H9 (cell line): ENCODE data around the gene KRTAP12-3. TPM values are rescaled to one million over a fixed set of nuclear protein-coding genes. Genes with fewer than 3 reads are reported as not detected.
A peak's percentile ranks its signal among the peaks of the same experiment; 100 is the strongest.
"Not testable (repeated sequence)": the region's sequence is repeated elsewhere in the genome, so short reads cannot be mapped to it uniquely, and the experiment has no call there.

Source experiments
- DNase-seq: peaks from one replicate; pipeline ENCODE4 v3.0.0-alpha.2; 2017
- H2AFZ ChIP-seq: one replicate; pipeline ENCODE4 v1.6.1; 2013; ENCODE audit warnings: mild to moderate bottlenecking, low read length, control low read depth, moderate library complexity
- H2AK5ac ChIP-seq: 2 replicates; pipeline ENCODE4 v1.6.1; 2013; ENCODE audit warnings: low read length, control low read depth, mixed read lengths; ENCODE audit not compliant: insufficient read length
- H2BK120ac ChIP-seq: one replicate; pipeline ENCODE4 v1.6.1; 2013; ENCODE audit warnings: low read depth, mild to moderate bottlenecking, low read length, control low read depth, inconsistent platforms; ENCODE audit not compliant: poor library complexity, severe bottlenecking
- H2BK12ac ChIP-seq: 2 replicates; pipeline ENCODE4 v1.6.1; 2013; ENCODE audit warnings: low read length, control low read depth, mixed read lengths, low read depth; ENCODE audit not compliant: insufficient read length
- H2BK15ac ChIP-seq: 2 replicates; pipeline ENCODE4 v1.6.1; 2013; ENCODE audit warnings: low read depth, low read length, control low read depth
- H2BK20ac ChIP-seq: one replicate; pipeline ENCODE4 v1.6.1; 2013; ENCODE audit warnings: low read depth, mild to moderate bottlenecking, low read length, control low read depth, inconsistent platforms; ENCODE audit not compliant: poor library complexity, severe bottlenecking
- H2BK5ac ChIP-seq: 2 replicates; pipeline ENCODE4 v1.6.1; 2013; ENCODE audit warnings: low read length, control low read depth, mixed read lengths; ENCODE audit not compliant: insufficient read length
- H3K14ac ChIP-seq: 2 replicates; pipeline ENCODE4 v1.6.1; 2013; ENCODE audit warnings: low read length, control low read depth; ENCODE audit not compliant: insufficient read depth
- H3K18ac ChIP-seq: 2 replicates; pipeline ENCODE4 v1.6.1; 2013; ENCODE audit warnings: low read depth, mild to moderate bottlenecking, mixed read lengths, low read length, control low read depth; ENCODE audit not compliant: insufficient read length
- H3K23ac ChIP-seq: 2 replicates; pipeline ENCODE4 v1.6.1; 2013; ENCODE audit warnings: low read length, control low read depth, mixed read lengths, low read depth; ENCODE audit not compliant: insufficient read length
- H3K23me2 ChIP-seq: 2 replicates; pipeline ENCODE4 v1.6.1; 2013; ENCODE audit warnings: low read depth, mild to moderate bottlenecking, mixed read lengths, low read length, control low read depth; ENCODE audit not compliant: insufficient read length, poor library complexity, severe bottlenecking
- H3K27ac ChIP-seq: 2 replicates; pipeline ENCODE4 v1.5.1; 2013; ENCODE audit warnings: low read length, control low read depth, mixed read lengths, low read depth; ENCODE audit not compliant: insufficient read length
- H3K27me3 ChIP-seq: 2 replicates; pipeline ENCODE4 v1.6.1; 2013; ENCODE audit warnings: low read length, control low read depth, inconsistent platforms; ENCODE audit not compliant: insufficient read depth
- H3K4ac ChIP-seq: 2 replicates; pipeline ENCODE4 v1.6.1; 2013; ENCODE audit warnings: low read depth, mild to moderate bottlenecking, control low read depth, inconsistent platforms, low read length, moderate library complexity
- H3K4me1 ChIP-seq: 2 replicates; pipeline ENCODE4 v1.6.1; 2013; ENCODE audit warnings: low read length, control low read depth, inconsistent platforms; ENCODE audit not compliant: insufficient read depth
- H3K4me2 ChIP-seq: 2 replicates; pipeline ENCODE4 v1.6.1; 2013; ENCODE audit warnings: low read length, control low read depth, mixed read lengths; ENCODE audit not compliant: insufficient read length, insufficient read depth
- H3K56ac ChIP-seq: 2 replicates; pipeline ENCODE4 v1.6.1; 2013; ENCODE audit warnings: low read depth, mild to moderate bottlenecking, mixed read lengths, low read length, control low read depth; ENCODE audit not compliant: insufficient read length
- H3K79me1 ChIP-seq: 2 replicates; pipeline ENCODE4 v1.6.1; 2013; ENCODE audit warnings: low read depth, mild to moderate bottlenecking, moderate library complexity, low read length, control low read depth, inconsistent platforms; ENCODE audit not compliant: insufficient read depth, poor library complexity, severe bottlenecking
- H3K79me2 ChIP-seq: 2 replicates; pipeline ENCODE4 v1.6.1; 2013; ENCODE audit warnings: low read length, control low read depth, inconsistent platforms; ENCODE audit not compliant: insufficient read depth
- H3K9ac ChIP-seq: 2 replicates; pipeline ENCODE4 v1.6.1; 2013; ENCODE audit warnings: low read length, control low read depth, mixed read lengths; ENCODE audit not compliant: insufficient read length; ENCODE audit errors: extremely low read depth
- H3K9me3 ChIP-seq: one replicate; pipeline ENCODE4 v1.6.1; 2013; ENCODE audit warnings: low read depth, low read length, inconsistent platforms; ENCODE audit not compliant: control insufficient read depth
- H3T11ph ChIP-seq: one replicate; pipeline ENCODE4 v1.6.1; 2013; ENCODE audit warnings: mild to moderate bottlenecking, low read length, control low read depth, inconsistent platforms
- H4K20me1 ChIP-seq: one replicate; pipeline ENCODE4 v1.6.1; 2013; ENCODE audit not compliant: control insufficient read depth, insufficient read length, insufficient read depth
- H4K5ac ChIP-seq: 2 replicates; pipeline ENCODE4 v1.6.1; 2013; ENCODE audit warnings: low read depth, mild to moderate bottlenecking, mixed read lengths, low read length, control low read depth; ENCODE audit not compliant: insufficient read length
- H4K8ac ChIP-seq: replicated peaks from 2 replicates; pipeline ENCODE4 v1.6.1; 2013; ENCODE audit warnings: low read length, control low read depth, mixed read lengths, low read depth; ENCODE audit not compliant: insufficient read length
- H4K91ac ChIP-seq: 2 replicates; pipeline ENCODE4 v1.6.1; 2013; ENCODE audit warnings: low read depth, mild to moderate bottlenecking, moderate library complexity, mixed read lengths, low read length, control low read depth; ENCODE audit not compliant: insufficient read length
- H3K27ac Mint-ChIP-seq, 3 experiments: 2 replicates in 2 of 3; 3 replicates in 1 of 3; pipeline ENCODE4 v1.8.0; 2020 to 2021; ENCODE audit warnings: mixed read lengths in 3 of 3, mild to moderate bottlenecking in 1 of 3, moderate library complexity in 1 of 3
- H3K27me3 Mint-ChIP-seq: 2 replicates; pipeline ENCODE4 v1.8.0; 2021; ENCODE audit warnings: low read depth, mild to moderate bottlenecking, moderate library complexity, mixed read lengths
- H3K36me3 Mint-ChIP-seq, 3 experiments: 2 replicates in 2 of 3; 3 replicates in 1 of 3; pipeline ENCODE4 v1.8.0; 2020 to 2021; ENCODE audit warnings: low read depth in 3 of 3, mixed read lengths in 3 of 3; ENCODE audit not compliant: insufficient read depth in 1 of 3
- H3K4me1 Mint-ChIP-seq, 2 experiments: 2 replicates each; pipeline ENCODE4 v1.8.0; 2020; ENCODE audit warnings: mixed read lengths in 2 of 2
- H3K4me3 Mint-ChIP-seq, 2 experiments: 2 replicates in 1 of 2; 3 replicates in 1 of 2; pipeline ENCODE4 v1.8.0; 2020 to 2021; ENCODE audit warnings: mild to moderate bottlenecking in 2 of 2, mixed read lengths in 2 of 2, moderate library complexity in 1 of 2
- H3K9me3 Mint-ChIP-seq, 2 experiments: 2 replicates in 1 of 2; 3 replicates in 1 of 2; pipeline ENCODE4 v1.8.0; 2020; ENCODE audit warnings: mild to moderate bottlenecking in 2 of 2, mixed read lengths in 2 of 2, moderate library complexity in 1 of 2
- CTCF ChIP-seq: fragments of 200-600 bp; sonication (generic); conservative IDR thresholded peaks from 3 replicates; pipeline ENCODE4 v1.8.0; 2021; ENCODE audit warnings: antibody characterized with exemption, mild to moderate bottlenecking
- WGBS: extraction: QIAGEN DNeasy Blood & Tissue Kit; methylation state at CpG from one replicate; pipeline ENCODE4 v1.1.7; 2013; ENCODE audit warnings: missing lambda C conversion rate, low lambda C conversion rate, mixed read lengths; ENCODE audit not compliant: insufficient read length; ENCODE audit errors: extremely low coverage; 5-methylcytosine and 5-hydroxymethylcytosine counted together
- total RNA-seq: library from RNA; stranded (reverse); gene quantifications from 2 replicates; pipeline ENCODE4 v1.2.1, GENCODE V29; 2021

The KRTAP12-3 gene
- total RNA-seq, 1 experiment from 2014 or later, result not detected

GRCh38 chr21:44626673-44627143 lies 31.0 kb upstream of the KRTAP12-3 start, which contains the start of gene KRTAP10-9:
KRTAP10-9 (plus strand) TSS chr21:44627093; CDS start chr21:44627172, 79 bp downstream.
- Histone ChIP-seq H3K14ac (no peak within 1 kb of the TSS), H3K27me3 (no peaks in the 10 kb centered on the region), H3K4ac (no peak within 1 kb of the TSS), H2BK15ac (no peak within 1 kb of the TSS), H2BK120ac (no peak within 1 kb of the TSS), H3K4me1 (no peaks in the 10 kb centered on the region), H3K18ac (no peak within 1 kb of the TSS), H4K91ac (no peak within 1 kb of the TSS), H3K79me2 (no peaks in the 10 kb centered on the region), H4K20me1 (no peaks in the 10 kb centered on the region), H3T11ph (no peak within 1 kb of the TSS), H4K5ac (no peak within 1 kb of the TSS), H3K56ac (no peak within 1 kb of the TSS), H2BK12ac (no peak within 1 kb of the TSS), H3K79me1 (no peaks in the 10 kb centered on the region), H3K23ac (no peak within 1 kb of the TSS), H2AK5ac (no peak within 1 kb of the TSS), H4K8ac (no peak within 1 kb of the TSS), H2AFZ (no peak within 1 kb of the TSS), H3K23me2 (no peaks in the 10 kb centered on the region), H3K27ac (no peak within 1 kb of the TSS), H2BK5ac (no peak within 1 kb of the TSS), H3K4me2 (no peak within 1 kb of the TSS), H3K9me3 (no peaks in the 10 kb centered on the region), H2BK20ac (no peak within 1 kb of the TSS), H3K9ac (no peak within 1 kb of the TSS)
- H3K36me3 Mint-ChIP-seq, result peaks cover 13 to 32% (median 18%) of the 10 kb centered on the region in 3 experiments; a peak in 6 of 7 replicates
- no CpG with 5 or more reads among the region's 7 CpGs for WGBS
- H3K4me3 Mint-ChIP-seq, result no peak within 1 kb of the TSS
- peaks cover 3 to 7% of the 10 kb centered on the region in 2 experiments; a peak in 2 of 4 replicates for H3K4me1 Mint-ChIP-seq
- no peak for DNase-seq
- H3K27ac Mint-ChIP-seq, result peak within 1 kb of the TSS in 2 of 3 experiments; percentile 56 to 57; a peak in 2 of 7 replicates
- peaks cover 8% of the 10 kb centered on the region for H3K27me3 Mint-ChIP-seq
- H3K9me3 Mint-ChIP-seq, result peaks cover 39 to 40% of the 10 kb centered on the region in 2 experiments
- no peak for TF ChIP-seq CTCF

DNA sequence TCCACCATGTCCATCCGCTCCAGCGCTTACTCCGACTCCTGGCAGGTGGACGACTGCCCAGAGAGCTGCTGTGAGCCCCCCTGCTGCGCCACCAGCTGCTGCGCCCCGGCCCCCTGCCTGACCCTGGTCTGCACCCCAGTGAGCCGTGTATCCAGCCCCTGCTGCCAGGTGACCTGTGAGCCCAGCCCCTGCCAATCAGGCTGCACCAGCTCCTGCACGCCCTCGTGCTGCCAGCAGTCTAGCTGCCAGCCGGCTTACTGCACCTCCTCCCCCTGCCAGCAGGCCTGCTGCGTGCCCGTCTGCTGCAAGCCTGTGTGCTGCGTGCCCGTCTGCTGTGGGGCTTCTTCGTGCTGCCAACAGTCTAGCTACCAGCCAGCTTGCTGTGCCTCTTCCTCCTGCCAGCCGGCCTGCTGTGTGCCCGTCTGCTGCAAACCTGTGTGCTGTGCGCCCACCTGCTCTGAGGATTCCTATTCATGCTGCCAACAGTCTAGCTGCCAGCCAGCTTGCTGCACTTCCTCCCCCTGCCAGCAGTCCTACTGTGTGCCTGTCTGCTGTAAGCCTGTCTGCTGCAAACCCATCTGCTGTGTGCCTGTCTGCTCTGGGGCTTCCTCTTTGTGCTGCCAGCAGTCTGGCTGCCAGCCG lies 30.4 kb upstream of the KRTAP12-3 start:
- H3K18ac ChIP-seq, H3K4me2 ChIP-seq, H3K4me1 ChIP-seq, H2BK15ac ChIP-seq, H2BK12ac ChIP-seq, H3K27me3 ChIP-seq, H3K27ac ChIP-seq, H4K91ac ChIP-seq, H3K23me2 ChIP-seq, H4K20me1 ChIP-seq, H3K4me1 Mint-ChIP-seq, H3K79me1 ChIP-seq, H3T11ph ChIP-seq, H2BK20ac ChIP-seq, H3K9ac ChIP-seq, H3K79me2 ChIP-seq, DNase-seq, H2BK5ac ChIP-seq, H2BK120ac ChIP-seq, H3K4me3 Mint-ChIP-seq, H2AFZ ChIP-seq, H2AK5ac ChIP-seq, H3K56ac ChIP-seq, H3K23ac ChIP-seq, H4K5ac ChIP-seq, H3K14ac ChIP-seq, H4K8ac ChIP-seq, H3K9me3 ChIP-seq, H3K4ac ChIP-seq: not testable (repeated sequence)
- H3K36me3 Mint-ChIP-seq, result peaks cover 14 to 38% (median 23%) of the 10 kb centered on the region in 3 experiments; a peak in 6 of 7 replicates
- H3K27me3 Mint-ChIP-seq, result peaks cover 13% of the 10 kb centered on the region
- peaks cover 41 to 44% of the 10 kb centered on the region in 2 experiments for H3K9me3 Mint-ChIP-seq
- H3K27ac Mint-ChIP-seq, result peak overlapping the region in 2 of 3 experiments; percentile 56 to 57; a peak in 2 of 7 replicates
- no CpG with 5 or more reads among the region's 20 CpGs for WGBS
